ENCODE data around the gene TTC8. TPM values are rescaled to one million over a fixed set of nuclear protein-coding genes. Genes with fewer than 3 reads are reported as not detected.
"Not testable (repeated sequence)": the region's sequence is repeated elsewhere in the genome, so short reads cannot be mapped to it uniquely, and the experiment has no call there.

The TTC8 gene
- total RNA-seq, 4 donors from 2014 or later = 14.7 to 60.2 (median 17.0) TPM

- DNase-seq = no peak
- no peak overlapping the region for H3K4me3 ChIP-seq
- no peaks in the 10 kb centered on the region for H3K4me1 ChIP-seq
- no peak overlapping the region for H3K27ac ChIP-seq
- no peak for TF ChIP-seq POLR2AphosphoS5 (IDR thresholded peaks at IDR 0.05)
- TF ChIP-seq CTCF (IDR thresholded peaks at IDR 0.05) = no peak
- TF ChIP-seq EP300 (IDR thresholded peaks at IDR 0.05; ENCODE audit: low read depth) = no peak
- no peak for TF ChIP-seq POLR2A (IDR thresholded peaks at IDR 0.05)
- peaks cover 0 to 8% (median 2%) of the 10 kb centered on the region in 4 donors for H3K36me3 ChIP-seq
- intact Hi-C loops (cut with DNase I; ENCODE audit: low total_unique reads) = no loop called here
- H3K9me3 ChIP-seq = no peaks in the 10 kb centered on the region
- no peaks in the 10 kb centered on the region for H3K27me3 ChIP-seq
- WGBS, 2 donors (ENCODE audit: low coverage in 1 of 2) = 80 to 88% methylated on average over 1 of the region's 1 CpG
- in situ Hi-C loops (cut with MboI; ENCODE audit: low pct_ligation_motif_present in 1 of 4, low pct_unique_long_range_greater_than_20kb in 1 of 4, low sequenced_read_pairs in 3 of 4) = loop anchor here (25.0 kb wide), 1 partner anchor 195 kb away; no protein-coding TSS in a partner anchor
Measured at GRCh38 chr14:88856786-88857366, 32.4 kb downstream of the TTC8 start.

- H3K9me3 ChIP-seq; intact Hi-C loops (cut with DNase I; ENCODE audit: low total_unique reads); H3K4me3 ChIP-seq; H3K36me3 ChIP-seq; H3K27me3 ChIP-seq; H3K4me1 ChIP-seq; DNase-seq; H3K27ac ChIP-seq: not testable (repeated sequence)
- 94 to 100% methylated on average over 1 to 3 of the region's 3 CpGs for WGBS, 2 donors (ENCODE audit: low coverage in 1 of 2)
- in situ Hi-C loops (cut with MboI; ENCODE audit: low pct_ligation_motif_present in 1 of 4, low pct_unique_long_range_greater_than_20kb in 1 of 4, low sequenced_read_pairs in 3 of 4) = loop anchor here (25.0 kb wide), 1 partner anchor 196 kb away; no protein-coding TSS in a partner anchor
Measured at GRCh38 chr14:88857861-88858260, 33.4 kb downstream of the TTC8 start.

- in situ Hi-C loops (cut with MboI; ENCODE audit: low pct_ligation_motif_present in 1 of 4, low pct_unique_long_range_greater_than_20kb in 1 of 4, low sequenced_read_pairs in 3 of 4) = loop anchor here (25.0 kb wide), 1 partner anchor 197 kb away; no protein-coding TSS in a partner anchor
- DNase-seq; H3K4me1 ChIP-seq; H3K27ac ChIP-seq; H3K27me3 ChIP-seq; H3K9me3 ChIP-seq; H3K36me3 ChIP-seq; H3K4me3 ChIP-seq; intact Hi-C loops (cut with DNase I; ENCODE audit: low total_unique reads): not testable (repeated sequence)
- WGBS, 2 donors (ENCODE audit: low coverage in 1 of 2) = 93 to 94% methylated on average over 2 of the region's 2 CpGs
Measured at GRCh38 chr14:88859118-88859517, 34.7 kb downstream of the TTC8 start.

GRCh38 chr14:88863167-88863566, 38.7 kb downstream of the TTC8 start:
- TF ChIP-seq CTCF (IDR thresholded peaks at IDR 0.05) = no peak
- no peak for TF ChIP-seq POLR2AphosphoS5 (IDR thresholded peaks at IDR 0.05)
- TF ChIP-seq POLR2A (IDR thresholded peaks at IDR 0.05) = no peak
- TF ChIP-seq EP300 (IDR thresholded peaks at IDR 0.05; ENCODE audit: low read depth) = no peak
- no peak overlapping the region for H3K4me3 ChIP-seq
- 60 to 64% methylated on average over 1 of the region's 1 CpG for WGBS, 2 donors (ENCODE audit: low coverage in 1 of 2)
- H3K9me3 ChIP-seq = no peaks in the 10 kb centered on the region
- intact Hi-C loops (cut with DNase I; ENCODE audit: low total_unique reads) = loop anchor here (5.0 kb wide), 1 partner anchor 196 kb away; no protein-coding TSS in a partner anchor
- no peaks in the 10 kb centered on the region for H3K4me1 ChIP-seq
- H3K27me3 ChIP-seq = no peaks in the 10 kb centered on the region
- in situ Hi-C loops (cut with MboI; ENCODE audit: low pct_ligation_motif_present in 1 of 4, low pct_unique_long_range_greater_than_20kb in 1 of 4, low sequenced_read_pairs in 3 of 4) = loop anchor here (25.0 kb wide), 1 partner anchor 201 kb away; no protein-coding TSS in a partner anchor
- H3K27ac ChIP-seq = no peak overlapping the region
- H3K36me3 ChIP-seq = peaks cover 0 to 5% (median under 1%) of the 10 kb centered on the region in 4 donors
- DNase-seq = no peak

- no peak overlapping the region for H3K4me3 ChIP-seq
- in situ Hi-C loops (cut with MboI; ENCODE audit: low pct_ligation_motif_present in 1 of 4, low pct_unique_long_range_greater_than_20kb in 1 of 4, low sequenced_read_pairs in 3 of 4) (loop anchor here (25.0 kb wide), 1 partner anchor 202 kb away; no protein-coding TSS in a partner anchor), intact Hi-C loops (cut with DNase I; ENCODE audit: low total_unique reads) (loop anchor here (5.0 kb wide), 1 partner anchor 197 kb away; no protein-coding TSS in a partner anchor)
- no peak overlapping the region for H3K27ac ChIP-seq
- TF ChIP-seq CTCF (IDR thresholded peaks at IDR 0.05) (no peak), EP300 (IDR thresholded peaks at IDR 0.05; ENCODE audit: low read depth) (no peak), POLR2AphosphoS5 (IDR thresholded peaks at IDR 0.05) (no peak), POLR2A (IDR thresholded peaks at IDR 0.05) (no peak)
- DNase-seq = no peak
- H3K9me3 ChIP-seq = no peaks in the 10 kb centered on the region
- peaks cover 0 to 2% (median under 1%) of the 10 kb centered on the region in 4 donors for H3K36me3 ChIP-seq
- H3K27me3 ChIP-seq = no peaks in the 10 kb centered on the region
- no peaks in the 10 kb centered on the region for H3K4me1 ChIP-seq
- 84 to 100% methylated on average over 1 of the region's 1 CpG for WGBS, 2 donors (ENCODE audit: low coverage in 1 of 2)
Measured at GRCh38 chr14:88864198-88864597, 39.7 kb downstream of the TTC8 start.

Measured in transverse colon (tissue), 4 donors.